GM21717 (cell line): Measurements from ENCODE around the gene PHOSPHO1.
A peak's percentile ranks its signal among the peaks of the same experiment; 100 is the strongest.

Experiments
- ATAC-seq: cut with Tn5 transposase; IDR thresholded peaks from one replicate; pipeline ENCODE4 v1.9.1; 2021; ENCODE audit warnings: mild to moderate bottlenecking, moderate library complexity; ENCODE audit not compliant: unreplicated experiment

The PHOSPHO1 gene

DNA sequence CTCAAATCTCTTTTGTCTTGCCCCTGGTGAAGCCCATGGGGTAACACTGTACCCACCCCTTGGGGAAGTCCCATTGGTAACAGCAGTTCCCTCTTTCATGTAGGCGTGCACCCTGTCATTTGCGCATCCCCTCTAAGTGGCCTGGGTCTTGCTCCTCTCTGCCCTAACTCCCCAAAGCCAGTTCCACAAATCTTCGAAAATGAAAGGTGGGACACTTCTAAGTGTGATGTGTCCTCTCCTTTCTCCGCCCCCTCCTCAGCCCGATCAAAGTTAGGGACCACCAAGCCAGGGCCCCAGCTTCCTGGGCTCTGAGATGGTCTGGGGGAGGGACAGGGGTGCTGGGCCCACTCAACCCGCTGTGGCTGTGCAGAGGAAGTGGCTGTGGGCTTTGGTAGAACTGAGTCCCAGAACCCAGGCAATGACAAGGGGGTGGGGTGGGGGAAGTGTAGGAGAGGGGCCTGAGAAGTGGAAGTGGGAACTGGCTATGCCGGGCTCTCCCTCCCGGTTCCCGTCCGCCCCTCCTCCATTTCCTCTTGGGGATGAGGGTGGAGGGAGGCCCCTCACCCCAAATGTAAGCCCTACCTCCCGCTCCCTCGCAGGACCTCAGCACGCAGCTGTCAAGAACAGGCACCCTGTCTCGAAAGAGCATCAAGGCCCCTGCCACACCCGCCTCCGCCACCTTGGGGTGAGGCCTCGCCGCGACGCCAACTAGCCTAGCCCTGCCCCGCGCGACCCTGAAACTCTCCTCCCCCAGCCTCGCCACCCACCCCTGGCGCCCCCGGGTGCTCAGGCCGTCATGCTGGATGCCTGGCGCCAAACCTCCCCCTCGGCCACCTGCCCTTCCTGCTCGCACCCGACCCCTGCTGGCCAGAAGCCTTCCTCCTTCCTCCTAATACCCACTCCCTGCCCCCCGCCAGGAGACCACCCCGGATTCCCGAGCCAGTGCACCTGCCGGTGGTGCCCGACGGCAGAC lies 11.4 kb downstream of the PHOSPHO1 start:
- no peak for ATAC-seq

DNA sequence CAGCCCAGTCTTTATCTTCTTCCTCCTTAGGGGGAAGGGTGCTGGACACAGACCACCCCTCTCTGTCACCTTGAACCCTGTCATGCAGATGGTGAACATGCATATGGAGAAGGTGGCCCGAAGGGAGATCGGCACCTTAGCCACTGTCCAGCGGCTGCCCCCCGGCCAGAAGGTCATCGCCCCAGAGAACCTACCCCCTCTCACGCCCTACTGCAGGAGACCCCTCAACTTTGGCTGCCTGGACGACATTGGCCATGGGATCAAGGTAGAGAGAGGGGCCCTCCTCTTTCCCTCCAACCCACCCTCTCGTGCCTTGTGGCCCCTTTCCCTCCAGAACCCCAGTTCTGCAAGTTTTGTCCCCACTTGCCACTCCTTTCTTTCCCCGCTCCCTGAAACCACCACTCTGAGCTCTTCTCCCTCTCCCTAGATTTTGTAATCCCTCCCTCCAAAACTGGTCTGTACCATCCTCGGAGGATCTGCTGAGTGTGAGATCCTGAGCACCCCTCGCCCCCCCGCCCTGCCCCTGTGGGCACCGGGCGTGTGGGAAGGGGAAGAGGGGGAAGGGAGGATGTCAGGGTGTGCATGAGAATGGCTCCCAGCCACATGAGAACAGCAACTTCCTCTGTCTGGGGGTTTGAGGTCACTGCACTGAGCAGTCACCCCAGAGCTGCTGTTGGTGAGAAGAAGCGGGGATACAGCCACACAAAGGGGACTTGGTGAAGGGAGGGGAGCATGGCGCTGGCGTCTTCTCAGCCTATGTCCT lies 12.8 kb downstream of the PHOSPHO1 start:
- ATAC-seq, result no peak

DNA sequence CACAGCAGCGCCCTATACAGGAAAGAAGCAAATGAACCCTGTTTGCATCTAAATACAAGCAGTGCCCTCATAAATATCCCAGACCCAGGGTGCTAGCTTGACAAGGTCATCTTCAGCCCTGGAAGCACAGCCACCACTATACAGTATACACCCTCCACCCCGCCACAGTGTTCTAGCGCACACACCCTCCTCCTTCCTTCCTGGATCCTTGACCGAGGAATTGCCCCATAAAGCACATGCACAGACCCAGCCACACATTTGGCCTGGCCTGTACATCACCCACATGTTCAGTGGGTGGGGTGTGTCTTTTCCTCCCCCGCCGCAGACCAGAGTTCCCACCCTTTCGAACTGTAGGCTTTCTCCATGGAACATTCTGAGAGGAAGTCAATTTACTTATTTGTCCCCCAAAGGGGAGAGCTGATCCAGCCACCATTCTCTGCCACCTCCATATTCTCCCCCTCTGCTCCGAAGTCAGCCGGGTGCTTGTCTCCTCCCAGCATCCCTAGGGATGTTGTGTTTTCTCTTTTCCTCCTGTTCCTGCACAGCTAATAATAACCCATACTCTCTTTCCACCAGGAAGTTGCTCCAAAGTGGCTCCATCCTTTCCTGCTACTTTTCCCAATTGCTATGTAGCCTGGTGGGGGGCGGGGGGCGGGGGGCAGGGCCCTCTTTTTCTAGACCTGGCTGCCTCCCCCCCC lies 13.5 kb downstream of the PHOSPHO1 start:
- ATAC-seq, result no peak

DNA sequence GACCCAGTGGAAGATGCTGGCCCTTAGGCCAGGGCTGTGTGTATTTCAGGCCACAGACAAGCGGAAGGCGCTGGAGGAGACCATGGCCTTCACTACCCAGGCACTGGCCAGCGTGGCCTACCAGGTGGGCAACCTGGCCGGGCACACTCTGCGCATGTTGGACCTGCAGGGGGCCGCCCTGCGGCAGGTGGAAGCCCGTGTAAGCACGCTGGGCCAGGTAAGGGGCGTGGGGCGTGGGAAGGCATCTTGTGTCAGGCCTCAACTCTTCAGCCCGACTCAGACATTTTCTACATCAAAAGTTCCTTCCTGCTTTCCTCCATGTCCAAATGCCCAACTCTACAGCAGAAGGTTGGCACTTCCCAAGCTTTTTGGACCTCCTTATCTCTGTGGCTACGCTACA lies 14.1 kb downstream of the PHOSPHO1 start:
- ATAC-seq, result no peak

DNA sequence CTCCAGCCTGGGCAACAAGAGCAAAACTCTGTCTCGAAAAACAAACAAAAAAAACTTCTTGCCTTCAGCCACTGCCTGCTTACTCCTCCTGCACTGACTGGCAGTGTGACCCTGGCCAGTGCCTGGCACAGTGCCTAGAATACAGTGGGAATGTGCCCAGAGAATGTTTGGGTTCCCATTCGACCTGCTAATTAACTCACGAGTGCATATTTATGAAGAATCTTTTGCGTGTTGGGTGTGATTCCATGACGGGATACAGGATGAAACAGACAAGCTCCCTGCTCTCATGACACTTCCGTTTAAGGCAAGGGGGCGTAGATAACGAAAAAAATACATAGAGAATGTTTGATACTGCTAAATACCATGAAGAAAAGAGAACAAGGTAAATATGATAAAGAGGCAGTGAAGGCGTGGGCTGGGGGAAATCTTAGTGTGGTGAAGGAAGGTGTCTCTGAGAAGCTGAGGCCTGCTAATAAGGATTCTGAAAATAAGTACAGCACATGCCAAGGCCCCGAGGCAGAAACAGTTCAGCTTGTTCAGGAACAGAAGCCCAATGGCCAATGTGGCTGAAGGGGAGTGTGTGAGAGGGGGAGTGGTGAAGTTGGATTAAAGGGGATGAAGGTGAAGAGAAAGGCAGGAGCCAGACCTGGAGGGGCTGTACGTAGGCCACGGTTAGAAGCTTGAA lies 15.8 kb downstream of the PHOSPHO1 start:
- ATAC-seq, result no peak

DNA sequence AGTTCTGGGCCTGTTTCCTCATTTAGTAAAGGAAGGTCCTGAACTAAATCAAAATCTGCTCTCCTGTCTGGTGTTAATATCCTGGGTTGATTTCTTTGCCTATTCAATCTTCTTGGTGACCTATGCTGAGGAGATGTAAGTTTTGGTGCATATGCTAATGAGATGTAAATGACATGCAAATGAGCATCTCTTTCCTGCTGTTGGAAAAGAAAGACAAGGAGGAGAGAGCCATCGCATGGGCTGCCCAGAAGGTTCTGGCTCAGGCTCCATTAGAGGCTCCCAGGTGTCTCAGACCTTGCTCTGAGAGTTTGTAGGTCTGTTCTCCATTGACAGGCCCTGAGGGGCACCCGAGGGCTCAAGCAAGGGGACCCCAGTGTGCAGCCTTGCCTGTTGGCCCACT lies 16.7 kb downstream of the PHOSPHO1 start:
- ATAC-seq, result no peak

DNA sequence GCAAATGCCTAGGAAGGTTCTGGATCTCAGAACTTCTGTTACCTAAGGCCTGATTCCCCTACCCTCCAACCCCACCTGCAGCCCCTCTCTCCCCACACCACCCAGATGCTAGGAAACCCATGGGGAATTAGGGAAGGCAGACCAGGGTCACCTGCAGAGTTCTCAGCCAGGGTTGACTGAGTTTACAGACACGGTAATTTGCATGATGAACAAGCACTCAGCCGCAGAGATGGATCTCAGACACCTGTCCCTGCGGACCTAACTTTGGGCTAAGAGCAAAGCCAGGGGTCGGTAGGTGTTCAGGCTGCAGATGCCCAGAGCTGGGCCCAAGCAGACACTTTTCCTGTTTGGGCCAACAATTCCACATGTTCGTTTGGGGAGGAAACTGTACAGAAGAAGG lies 17.2 kb downstream of the PHOSPHO1 start:
- no peak for ATAC-seq

DNA sequence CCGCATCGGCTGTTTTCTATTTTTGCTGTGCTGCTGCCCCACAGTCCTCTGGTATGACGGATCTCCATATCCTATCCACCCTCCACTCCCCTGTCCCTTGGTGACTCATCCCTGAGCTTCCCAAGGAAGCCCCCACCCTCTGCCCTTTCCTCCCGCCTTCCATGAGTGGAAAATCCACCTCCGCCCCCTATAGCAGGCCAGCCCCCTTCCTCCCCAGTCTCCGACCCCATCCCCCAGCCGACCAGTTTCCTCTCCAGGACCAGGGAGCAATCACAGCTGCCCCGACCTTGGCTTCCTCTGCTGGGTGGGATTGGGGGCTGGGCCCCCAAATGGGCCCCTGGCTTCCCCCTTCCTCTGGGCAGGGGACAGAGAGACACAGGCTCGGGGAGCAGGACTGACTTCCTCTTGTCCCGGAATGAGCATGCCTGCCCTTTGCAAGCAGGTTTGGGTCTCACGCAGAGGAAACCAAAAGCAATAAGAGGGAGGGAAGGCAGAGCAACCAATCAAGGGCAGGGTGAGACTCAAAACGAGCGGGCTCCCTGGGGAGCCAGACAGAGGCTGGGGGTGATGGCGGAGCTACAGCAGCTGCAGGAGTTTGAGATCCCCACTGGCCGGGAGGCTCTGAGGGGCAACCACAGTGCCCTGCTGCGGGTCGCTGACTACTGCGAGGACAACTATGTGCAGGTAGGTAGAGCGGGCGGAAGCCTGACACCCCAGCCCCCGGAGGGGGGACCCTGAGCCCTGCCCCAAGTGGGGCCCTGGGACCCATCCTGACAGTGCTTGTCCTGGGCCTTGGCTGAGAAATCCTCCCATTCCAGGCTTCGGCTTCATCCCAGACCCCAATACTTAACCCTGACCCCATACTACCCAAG lies 20.2 kb downstream of the PHOSPHO1 start, which contains the start of the genes ABI3 and GNGT2:
Gene ABI3, plus strand, starts transcription at position 550 of the 872 bp plus-strand sequence. Its CDS starts 18 bp downstream, at position 568.
Gene GNGT2, minus strand, starts transcription at position 417 of the 872 bp plus-strand sequence. CDS start 3,152 bp downstream, outside the sequence.
- peak; percentile 72 for ATAC-seq

DNA sequence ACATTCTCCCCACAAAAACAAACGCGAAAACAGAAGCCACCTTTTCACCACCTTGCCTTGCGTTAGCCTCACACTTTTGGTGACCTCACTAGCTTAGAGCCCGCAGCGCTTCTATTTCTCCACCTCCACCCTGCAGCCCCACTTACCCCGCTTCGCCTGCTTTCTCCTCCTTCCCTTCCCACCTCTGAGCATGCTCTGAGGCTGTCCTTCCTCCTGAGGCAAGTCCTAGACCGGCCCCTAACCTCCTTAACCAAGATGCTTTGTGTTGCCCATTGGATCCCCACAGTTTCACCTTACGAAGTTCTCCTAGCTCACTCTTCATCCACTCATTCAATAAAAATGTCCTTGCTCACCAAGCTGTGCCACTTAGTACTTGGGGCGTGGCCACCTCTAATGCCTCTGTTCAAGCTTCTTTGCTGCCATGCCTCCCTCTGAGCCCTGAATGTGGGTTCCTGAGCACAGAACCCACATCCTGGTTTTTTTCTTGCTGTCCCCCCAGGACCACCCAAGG lies 21.5 kb downstream of the PHOSPHO1 start:
- ATAC-seq, result no peak

DNA sequence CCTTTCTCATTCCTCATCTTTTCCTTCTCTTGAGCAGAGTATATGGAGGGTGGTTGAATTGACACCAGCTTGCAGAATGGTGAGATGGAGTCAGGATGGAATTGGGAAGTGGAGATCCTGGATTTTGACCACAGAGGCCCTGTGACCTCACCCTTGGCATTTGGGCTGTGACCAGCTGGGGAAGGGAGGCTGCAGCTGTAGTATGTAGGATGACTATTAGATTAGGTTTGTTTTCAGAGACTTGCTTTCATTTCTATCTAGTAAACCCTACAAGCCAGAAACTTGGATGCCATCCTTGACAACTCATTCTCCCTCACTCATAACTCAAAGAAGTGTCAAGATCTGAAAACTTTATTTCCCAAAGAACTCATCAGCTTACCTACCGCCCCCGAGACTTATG lies 26.1 kb downstream of the PHOSPHO1 start:
- ATAC-seq, result no peak

DNA sequence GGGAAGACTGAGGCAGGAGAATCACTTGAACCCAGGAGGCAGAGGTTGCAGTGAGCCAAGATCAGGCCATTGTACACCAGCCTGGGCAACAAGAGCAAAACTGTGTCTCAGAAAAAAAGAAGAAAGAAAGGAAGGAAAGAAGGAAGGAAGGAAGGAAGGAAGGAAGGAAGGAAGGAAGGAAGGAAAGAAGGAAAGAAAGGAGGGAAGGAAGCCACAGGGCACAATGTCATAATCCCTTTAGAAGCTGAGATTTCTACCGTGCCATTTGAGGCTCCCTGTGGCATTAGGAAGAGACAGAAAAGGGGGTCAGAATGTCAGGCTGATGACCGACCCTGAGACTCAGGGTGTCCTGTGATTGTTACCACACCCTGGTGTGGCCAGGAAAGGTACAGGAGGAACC lies 26.8 kb downstream of the PHOSPHO1 start:
- no peak for ATAC-seq

DNA sequence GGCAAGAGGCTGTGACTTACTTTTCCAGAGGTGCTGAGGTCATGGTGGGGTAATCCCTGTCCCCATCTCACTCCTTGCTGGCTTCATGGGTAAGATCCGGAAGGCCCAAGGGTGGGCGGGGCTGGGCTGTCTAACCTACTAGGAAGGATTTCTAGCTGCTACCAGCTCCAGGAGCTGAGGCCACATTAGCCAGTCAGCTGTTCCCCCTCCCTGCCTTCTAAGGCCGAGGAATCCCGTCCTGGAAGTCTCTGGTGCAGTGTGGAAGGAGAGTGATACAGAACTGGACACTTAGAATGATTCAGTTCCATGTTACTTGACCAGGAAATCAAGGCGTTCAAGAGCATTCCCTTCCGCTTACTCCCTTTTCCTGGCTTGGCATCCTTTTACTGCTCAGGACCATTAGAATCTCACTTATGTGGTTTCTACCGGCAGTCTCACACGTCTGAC lies 29.1 kb downstream of the PHOSPHO1 start:
- ATAC-seq, result no peak

DNA sequence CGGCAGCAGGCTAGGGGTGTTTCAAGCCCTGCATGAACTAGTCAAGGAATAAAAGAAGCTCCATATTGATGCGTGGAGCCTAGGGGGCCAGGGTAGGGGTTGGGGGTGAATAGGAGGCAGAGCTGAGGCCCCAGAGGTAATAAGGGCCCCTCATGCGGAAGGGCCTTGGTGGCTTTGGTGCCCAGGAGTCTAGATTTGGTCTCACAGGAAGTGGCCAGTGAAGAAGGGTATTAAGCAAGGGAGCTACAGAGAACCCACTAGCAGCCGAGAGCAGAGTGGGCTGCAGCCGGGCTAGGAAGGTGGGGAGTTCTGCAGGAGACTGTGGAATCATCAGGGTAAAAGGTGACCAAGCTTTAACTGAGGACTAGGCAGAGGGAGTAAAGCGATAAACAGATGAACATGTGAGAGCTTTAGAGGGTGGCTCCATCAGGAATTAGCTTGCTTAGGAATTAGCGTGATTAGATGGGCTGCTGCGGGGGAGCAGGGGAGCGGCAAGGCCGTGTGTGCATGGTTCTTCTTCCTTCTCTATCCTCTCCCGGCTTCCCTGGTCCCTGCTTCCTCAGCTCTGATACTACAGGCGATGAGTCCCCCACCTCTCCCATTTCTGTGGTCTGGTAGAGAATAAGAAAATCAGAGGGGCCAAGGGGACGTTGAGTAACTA lies 30.0 kb downstream of the PHOSPHO1 start:
- ATAC-seq, result no peak

DNA sequence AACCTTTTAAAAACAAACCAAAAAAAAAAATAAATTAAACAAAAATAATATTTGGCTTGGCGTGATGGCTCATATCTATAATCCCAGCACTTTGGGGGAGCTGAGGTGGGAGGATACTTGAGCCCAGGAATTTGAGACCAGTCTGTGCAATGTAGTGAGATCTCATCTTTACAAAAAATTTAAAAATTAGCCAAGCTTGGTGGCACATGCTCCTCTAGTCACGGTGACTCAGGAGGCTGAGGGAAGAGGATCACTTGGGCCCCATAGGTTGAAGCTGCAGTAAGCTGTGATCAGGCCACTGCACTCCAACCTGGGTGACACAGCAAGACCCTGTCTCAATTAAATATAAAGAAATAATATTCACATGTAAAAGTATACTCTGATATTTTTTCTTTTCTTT lies 32.4 kb downstream of the PHOSPHO1 start:
- no peak for ATAC-seq

DNA sequence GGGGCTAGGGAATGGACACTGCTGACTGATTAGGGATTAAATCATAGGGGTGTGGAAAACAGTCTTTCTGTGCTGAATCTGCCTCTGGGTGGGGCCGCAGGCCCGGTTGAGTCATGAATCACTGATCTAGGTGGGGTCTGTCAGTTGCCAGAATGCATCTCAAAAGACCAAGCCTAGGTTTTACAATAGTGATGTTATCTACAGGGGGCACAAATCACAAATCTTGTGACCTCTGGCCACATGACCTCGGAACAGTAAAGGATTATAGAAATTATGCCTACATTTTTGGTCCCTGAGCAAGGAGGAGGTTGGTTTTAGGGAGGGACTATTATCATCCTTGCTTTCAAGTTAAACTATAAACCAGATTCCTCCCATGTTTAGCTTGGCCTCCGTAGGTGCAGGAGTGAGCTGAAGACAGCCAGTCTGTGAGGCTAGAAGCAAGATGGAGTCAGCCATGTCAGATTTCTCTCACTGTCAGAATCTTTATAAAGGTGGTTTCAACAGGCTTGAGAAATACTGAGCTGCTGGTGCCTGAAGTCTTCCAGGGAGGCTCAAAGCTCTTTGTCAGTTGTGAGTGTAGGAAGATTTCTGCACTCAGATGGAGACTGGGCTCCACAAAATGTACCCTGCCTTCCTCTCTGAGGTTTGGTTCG lies 33.1 kb downstream of the PHOSPHO1 start:
- no peak for ATAC-seq

DNA sequence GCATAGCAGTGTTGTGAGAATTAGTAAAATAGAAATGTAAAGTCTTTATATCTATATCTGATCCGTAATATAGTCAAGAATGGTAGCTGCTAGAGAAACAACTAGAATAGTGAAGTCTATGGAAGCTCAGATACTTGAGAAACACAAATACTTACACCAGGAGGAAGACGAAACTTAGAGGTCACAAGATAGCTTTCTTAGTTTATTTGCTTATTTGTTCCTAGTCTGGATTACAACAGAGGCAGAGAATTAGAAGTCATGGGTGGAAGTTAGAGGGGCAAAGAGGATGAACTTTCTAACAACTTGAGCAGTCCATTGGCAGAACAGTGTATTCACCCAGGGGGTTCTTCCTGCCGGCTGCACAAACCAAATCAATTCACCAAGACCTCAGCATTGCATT lies 34.1 kb downstream of the PHOSPHO1 start:
- no peak for ATAC-seq

DNA sequence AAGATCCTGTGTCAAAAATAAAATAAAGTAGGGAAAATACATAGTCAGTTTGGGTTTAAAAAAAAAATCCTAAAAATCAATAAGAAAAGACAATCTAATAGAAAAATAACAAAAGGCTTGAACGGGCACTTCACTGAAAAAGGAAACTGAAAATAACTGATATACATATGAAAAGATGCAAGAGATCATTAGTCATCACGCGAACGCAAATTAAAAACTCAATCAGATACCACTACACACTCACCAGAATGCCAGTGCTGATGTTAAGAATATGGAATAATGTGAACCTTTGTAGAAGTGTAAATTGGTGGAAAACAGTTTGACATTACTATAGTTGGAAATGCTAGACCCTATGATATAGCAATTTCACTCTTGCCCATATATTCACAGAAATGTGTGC lies 34.8 kb downstream of the PHOSPHO1 start:
- ATAC-seq, result no peak

DNA sequence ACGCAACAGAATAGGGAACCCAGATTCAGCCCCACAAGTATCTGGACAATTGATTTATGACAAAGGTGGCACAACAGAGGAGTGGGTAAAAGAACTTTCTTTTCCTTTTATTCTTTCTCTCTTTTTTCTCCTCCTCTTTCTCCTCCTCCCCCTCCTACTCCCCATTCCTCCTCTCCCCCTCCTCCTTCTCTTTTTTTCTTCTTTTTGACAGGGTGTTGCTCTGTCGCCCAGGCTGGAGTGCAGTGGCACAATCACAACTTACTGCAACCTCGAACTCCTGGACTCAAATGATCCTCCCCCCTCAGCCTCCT lies 36.3 kb downstream of the PHOSPHO1 start:
- no peak for ATAC-seq
